Cardiac septum (tissue), 1 donor: ENCODE results near the gene FGF3. TPM values are rescaled to one million over a fixed set of nuclear protein-coding genes. Genes with fewer than 3 reads are reported as not detected.

Experiments
- DNase-seq: peaks from one replicate; pipeline ENCODE4 v3.0.0-alpha.2; 2020; ENCODE audit warnings: low spot score
- intact Hi-C: fragments of 100-400 bp; cut with DNase I; formaldehyde crosslinking; loops from one replicate; pipeline ENCODE4 v1.14.0; 2022
- total RNA-seq: library from RNA; stranded (reverse); fragmentation: NEBNext Ultra II Directional; extraction: Animal tissue kit (Norgen Biotek cat#: 25700); gene quantifications from one replicate; pipeline ENCODE4 v1.2.1, GENCODE V29; 2021
- donor health status: DM: no; HTN: no; CAD: no.

Gene FGF3
- total RNA-seq, 1 donor from 2014 or later = not detected

DNA sequence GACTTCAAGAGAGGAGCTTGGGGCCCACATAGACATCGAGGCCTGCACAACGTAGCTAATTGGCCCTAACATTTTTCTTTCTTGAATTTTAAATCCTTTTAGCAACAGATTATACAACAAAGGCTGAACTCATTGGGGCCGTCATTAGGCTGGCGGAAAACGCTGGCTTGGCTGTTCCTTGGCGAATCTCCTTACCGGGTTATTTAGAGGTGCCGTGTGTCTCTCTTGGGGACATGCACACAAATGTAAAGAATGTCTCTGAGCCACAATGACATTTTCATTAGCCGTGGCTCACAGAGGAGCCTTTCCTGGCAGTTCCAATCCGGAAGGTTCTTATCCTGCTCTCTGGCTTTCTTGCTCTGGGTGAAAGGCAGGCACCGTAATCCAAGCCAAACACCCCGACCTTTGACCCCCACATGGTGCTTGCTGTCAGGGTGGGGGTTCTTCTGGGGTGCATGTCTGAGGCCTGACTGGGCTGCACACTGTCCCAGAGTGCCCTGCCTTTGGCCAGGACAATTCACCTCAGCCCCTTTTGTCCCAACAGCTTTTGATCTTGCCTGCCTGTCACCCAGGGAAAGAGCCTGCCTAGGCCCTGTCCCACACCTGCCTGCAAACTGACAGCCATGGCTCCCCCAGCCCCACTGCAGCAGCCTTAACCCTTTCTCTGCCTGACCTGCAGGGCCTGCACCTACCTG, 9.2 kb upstream of the FGF3 start:
- DNase-seq = no peak
- intact Hi-C loops = no loop called here

DNA sequence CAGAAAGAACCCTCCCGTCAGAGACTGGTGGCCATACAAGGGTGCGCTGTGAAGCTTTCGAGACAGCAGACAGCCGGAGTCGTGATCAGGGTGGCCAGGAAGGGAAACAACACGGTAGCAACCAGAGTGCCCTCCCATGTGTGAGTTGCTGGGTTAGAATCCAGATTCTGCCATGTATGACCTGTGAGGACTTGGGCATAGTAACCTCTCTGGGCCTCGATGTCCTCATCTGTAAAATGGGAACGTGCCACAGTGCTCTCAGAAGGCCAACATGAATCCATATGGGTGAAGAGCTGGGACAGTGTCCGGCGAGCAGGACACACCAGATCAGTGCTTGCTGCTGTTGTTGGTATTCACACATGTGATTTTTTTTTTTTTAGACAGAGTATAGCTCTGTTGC, 7.6 kb upstream of the FGF3 start:
- intact Hi-C loops = no loop called here
- DNase-seq = no peak

DNA sequence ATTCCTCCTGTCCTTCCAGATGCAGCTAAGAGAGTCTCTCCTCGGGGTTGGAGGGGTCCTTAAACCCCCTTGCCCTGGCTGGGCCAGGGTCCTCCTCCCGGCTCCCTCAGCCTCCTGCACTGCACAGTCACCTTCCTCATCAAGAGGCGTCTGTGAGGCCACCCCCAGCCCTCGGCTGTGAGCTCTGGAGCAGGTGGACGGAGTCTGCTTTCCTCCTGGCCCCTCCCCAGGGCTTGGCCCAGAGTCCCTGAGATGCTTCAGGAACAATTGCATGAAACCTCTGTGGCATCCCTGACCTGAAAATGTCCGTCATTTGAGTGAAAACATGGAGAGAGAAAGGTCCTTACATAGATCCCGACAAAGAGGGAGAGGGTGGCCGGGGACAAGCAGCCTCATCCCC, 6.7 kb upstream of the FGF3 start:
- intact Hi-C loops = no loop called here

DNA sequence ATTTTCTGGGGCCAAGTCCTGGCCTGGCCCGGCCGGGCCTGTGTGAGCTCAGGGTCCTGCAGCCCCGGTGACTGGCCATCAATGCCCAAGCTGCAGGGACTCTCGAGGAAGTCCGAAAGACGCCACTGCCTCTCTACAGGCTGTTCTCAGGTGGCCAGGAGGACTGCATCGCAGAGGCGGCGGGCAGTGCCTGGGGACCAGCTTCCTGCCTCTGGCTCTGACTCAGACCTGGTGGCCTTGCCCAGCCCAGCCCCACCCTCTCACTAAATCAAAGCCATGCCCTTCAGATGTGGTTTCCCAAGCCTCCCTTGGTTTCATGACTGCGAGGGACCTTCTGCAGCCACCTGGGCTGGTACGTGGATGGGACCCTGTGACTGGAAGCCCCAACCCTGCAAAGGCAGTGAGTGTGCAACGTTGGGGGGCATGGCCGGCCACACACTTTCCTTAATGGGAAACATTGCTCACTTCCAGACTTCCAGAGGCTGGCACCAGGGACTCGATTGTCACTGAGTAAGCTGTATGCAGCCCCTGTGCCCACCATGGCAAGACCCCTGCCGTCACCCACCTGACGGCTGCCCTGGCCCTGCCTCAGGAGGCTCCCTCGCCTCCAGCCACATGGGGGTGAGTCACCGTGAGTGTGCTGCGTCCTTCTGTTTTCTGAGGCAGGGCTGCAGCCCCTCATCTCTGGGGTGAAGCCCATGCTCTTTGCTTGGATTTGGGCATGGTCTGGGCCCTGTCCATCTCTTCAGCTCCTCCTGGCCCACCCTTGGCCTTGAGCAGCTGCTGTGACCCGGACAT, 6.0 kb upstream of the FGF3 start:
- no peak for DNase-seq
- intact Hi-C loops = no loop called here

More for the DNA sequence above, 6.7 kb upstream of the FGF3 start:
- no peak for DNase-seq

DNA sequence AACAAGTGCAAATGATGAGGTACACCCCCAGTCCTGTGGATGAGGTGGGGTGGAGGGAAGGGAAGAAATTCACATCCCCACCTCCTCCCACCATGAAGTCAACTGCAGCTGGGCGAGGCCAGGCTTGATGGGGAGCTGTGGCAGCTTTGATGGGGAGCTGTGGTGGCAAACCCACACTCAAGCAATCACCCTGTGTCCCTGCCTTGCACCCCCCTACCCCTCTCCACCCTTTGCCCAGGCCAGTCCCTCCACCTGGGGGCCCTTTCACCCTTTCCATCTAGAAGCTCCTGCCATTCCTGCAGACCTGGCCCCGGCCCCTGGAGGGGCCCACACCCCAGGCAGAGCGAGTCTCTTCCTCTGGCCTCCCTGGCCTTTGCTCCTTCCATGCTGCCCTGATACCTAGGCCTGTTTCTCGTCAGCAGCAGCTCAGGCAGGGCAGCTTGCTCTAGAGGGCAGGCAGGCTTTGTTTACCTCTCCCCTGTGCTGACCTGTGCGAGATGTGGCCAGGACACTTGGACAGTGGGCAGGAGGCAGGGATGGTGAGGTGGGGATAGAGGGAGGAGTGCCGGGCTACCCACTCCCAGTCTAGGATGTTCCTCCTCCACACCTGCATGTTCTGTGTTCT, 4.5 kb upstream of the FGF3 start:
- DNase-seq = no peak
- intact Hi-C loops = no loop called here

DNA sequence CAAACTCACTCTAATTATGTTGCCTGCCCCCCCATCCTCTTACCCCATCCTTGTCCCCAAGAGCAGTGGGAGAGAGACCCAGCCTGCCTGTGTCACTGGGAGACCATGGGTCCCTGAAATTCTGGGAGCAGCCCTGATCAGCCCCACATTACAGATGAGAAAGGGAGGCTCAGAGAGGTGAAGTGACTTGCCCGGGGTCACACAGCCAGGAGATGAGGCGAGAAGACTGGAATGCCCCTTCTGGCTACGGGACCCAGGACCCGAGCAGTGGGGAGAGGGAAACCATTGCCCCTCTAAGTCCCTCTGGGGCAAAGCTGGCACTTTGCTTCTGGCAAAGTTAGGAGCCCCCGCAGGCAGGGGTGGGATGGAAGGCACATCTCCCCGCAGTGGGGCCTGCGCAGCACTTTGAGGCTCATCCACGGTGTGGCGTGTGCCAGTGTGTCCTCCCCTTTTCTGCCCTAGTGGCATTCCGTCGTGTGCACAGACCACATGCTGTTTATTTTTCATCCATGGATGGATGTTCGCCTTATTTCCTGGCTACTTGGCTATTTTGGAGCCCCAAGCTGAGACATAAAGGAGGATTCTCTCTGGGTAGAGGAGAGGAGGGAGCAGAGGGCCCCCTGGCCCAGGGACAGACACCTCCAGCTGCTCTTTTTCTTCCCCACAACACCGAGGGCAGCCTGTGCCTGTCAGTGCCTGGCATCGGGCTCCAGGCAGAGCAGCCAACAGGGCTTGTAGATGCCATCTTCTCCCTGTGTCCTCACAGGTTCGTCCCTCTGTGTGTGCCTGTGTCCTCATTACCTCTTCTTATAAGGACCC, 3.7 kb upstream of the FGF3 start:
- intact Hi-C loops = no loop called here
- no peak for DNase-seq

DNA sequence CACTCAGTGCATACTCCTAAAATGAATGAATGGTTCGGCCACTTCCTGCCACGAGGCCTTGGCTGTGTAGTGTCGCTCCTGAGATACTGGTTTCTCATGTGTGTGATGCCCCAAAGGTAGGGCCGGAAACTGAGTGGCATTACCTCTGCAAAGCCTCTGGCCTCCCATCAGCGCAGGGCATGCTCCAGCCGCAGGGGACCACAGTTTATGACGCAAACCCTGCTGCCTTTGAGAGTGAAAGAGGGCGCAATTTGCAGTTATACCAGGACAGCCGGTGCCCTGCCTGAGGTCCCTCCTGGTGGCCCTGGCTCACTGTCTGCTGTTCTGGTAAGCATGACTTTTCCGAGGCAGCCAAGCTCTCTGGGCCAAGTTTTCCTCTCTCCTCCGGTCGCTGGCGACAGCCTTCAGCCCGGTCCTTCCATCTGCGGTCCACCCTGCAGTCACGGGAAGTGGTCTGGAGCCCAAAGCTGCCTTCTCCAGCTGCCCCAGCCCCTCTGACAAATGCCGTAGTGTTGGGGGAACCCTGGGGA, 2.4 kb upstream of the FGF3 start:
- DNase-seq = no peak
- intact Hi-C loops = no loop called here

DNA sequence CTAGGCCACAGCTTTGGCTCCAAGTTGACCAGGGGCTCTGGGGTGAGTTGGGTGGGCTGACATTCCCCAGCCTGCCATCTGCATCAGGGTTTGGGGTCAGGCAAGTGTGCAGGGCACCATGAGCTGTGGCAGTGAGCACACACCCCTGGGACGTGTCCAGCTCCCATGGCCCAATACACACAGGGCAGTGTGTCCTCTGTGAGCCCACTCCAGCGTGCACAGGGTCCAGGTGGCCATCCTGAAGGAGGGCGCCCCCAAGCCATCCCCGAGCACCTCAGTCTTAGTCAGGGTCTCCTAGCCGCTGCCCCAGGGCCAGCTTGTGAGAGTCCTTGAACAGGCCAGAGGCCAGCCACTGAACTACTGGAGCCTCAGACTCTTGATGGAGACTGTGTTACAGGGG, 1.2 kb upstream of the FGF3 start:
- intact Hi-C loops = no loop called here
- no peak for DNase-seq

DNA sequence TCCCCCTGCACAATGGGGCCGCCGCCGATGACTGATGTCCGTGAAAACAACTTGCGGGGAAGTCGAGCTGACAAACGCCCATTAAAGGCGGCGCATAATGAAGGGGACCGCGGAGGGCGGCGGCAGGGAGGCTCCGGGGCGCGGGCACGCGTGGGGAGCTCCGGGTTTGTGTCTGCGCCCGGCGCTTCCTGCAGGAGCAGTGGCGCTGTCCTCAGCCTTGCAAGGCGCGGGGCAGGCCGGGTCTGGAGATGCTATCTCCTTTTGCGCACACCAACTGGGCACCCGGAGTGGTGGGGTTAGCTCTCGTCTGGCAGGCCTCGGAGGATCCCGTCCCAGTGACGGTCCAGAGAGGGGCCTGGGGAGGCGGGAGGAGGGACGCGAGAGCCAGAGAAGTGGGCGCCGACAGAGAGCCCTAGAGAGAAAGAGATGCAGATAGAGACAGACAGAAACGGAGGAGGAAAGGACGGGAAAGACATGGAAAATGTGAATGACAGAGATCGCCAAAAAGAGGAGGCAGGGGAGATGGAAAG, 390 bp upstream of the FGF3 start:
- DNase-seq = no peak
- intact Hi-C loops = no loop called here

DNA sequence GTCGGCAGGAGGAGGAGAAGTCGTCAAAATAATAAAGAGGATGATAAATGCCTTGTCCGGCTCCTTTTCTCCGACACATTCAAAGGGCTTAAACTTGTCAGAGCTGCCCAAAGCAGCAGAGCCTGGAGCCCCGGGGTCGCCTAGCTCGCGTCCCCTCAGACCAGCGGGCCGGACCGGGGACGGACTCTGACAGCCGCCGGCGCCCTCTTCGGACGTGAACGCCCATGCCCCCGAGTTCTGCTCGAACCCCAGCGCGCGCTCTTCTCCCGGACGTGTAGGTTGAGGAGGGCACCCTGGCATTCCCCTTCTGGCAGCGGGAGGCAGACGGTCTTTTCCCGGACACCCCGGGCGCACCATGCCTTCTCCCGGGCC, 999 bp downstream of the FGF3 start:
- no peak for DNase-seq
- intact Hi-C loops = no loop called here

DNA sequence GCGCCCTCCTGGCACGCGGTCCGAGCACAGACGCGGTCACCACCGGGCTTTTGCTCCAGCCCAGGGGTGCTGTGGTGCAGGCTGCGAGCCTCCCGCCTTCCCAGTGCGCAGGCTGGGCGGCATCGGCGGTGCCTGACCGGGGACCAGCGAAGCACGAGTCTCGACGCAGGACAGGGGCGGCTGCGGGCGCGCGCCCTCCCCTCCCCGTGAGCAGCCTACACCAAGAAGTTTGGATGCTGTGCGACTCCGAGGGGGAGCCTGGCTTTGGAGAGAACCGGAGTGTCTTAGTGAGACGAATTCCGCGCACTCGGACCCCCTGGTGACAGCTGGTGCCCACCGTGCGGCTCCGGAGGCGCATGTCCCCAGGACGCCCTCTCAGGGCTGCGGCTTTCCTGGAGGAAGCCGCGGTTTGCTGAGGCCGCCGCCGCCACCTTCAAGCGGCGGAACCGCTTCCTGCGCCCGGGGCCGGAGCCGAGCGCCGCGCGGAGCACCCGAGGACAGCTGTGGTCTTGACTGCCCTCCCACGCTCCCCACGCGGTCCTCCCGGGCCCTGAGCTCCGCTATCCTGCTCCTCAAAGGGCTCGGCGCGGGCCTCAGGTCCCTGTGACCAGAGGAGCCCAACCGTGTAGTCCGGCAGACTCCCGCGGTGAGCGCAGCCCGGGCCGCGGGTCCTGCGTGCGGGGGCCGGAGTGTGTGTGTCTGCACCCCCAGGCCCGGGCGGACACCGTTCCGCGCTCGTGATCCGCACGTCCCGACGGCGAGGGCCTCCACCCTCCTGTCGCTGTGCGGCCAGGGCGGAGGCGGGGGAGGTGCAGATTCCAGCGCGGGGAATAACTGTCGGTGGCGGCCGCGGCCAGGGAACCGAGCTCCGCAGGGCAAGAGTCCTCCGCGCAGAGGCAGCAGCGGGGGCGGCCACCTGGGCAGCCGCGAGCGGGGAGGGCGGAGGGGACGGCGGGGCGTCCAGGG, 1.7 kb downstream of the FGF3 start:
- no peak for DNase-seq

DNA sequence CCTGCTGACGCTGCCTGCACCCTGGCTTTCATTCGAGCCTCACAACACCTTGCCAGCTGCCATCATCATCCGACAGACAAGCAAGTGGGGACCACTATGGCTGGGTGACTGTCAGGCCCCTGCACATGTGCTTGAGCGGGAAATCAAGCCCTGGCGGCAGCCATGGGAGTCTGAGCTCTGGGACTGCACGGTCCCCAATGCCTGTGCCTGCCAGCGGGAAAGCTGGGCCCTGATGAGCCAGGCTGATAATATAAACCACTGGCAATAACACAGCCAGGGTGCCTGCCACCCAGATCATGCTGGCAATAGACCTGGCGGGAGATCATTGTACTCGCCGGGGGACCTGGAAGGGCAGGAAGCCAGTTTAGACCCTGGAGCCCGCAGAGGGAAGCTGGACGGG, 2.5 kb downstream of the FGF3 start:
- intact Hi-C loops = no loop called here

More for the DNA sequence above, 1.7 kb downstream of the FGF3 start:
- intact Hi-C loops = no loop called here

DNA sequence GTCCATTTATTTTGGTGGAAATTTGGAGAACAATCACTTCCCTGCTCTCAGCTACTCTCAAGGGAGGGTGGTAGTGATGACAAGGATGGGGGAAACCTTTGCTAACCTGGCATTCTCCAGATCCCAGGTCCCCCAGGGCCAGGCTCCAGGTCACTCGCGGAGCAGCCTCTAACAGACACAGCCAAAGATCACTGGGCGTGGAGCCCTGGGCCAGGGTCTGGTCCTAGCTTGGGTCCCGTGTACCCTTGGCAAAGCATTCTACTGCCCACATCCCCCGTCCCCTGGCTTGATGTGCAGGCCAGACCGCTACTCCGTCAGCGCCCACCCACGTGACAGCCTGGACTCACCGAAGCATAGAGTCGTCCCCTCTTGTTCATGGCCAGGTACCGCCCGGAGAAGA, 3.2 kb downstream of the FGF3 start:
- intact Hi-C loops = no loop called here
- DNase-seq = no peak

More for the DNA sequence above, 2.5 kb downstream of the FGF3 start:
- DNase-seq = no peak

DNA sequence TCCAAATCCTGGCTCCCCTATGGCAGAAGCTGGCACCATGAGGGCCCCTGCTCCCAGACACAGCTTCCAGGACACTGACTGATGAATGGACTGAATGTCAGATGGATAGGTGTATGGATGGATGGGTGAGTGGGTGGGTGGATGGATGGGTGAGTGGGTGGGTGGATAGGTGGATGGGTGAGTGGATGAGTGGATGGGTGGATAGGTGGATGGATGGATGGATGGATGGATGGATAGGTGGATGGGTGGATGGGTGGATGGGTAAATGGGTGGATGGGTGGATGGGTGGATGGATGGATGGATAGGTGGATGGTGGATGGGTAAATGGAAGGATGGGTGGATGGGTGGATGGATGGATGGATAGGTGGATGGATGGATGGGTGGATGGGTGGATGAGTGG, 4.3 kb downstream of the FGF3 start:
- intact Hi-C loops = no loop called here
- no peak for DNase-seq

DNA sequence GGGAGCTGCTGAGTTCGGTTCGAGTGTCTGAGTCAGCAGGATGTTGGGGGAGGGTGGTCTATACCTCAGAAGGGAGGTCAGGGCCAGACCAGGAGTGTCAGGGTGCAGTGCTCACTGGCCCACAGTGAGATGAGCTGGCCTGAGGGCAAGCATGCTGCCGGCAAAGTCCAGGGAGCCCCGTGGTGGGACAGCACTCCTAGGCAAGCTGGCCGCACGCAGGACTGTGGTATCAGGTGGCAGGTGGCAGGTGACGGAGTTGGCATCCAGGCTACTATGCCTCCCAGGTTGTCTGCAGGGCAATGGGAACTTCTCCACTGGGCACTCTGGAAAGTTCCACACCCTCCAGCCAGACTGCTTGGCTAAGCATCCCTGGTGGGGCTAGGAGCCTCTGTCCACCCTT, 4.8 kb downstream of the FGF3 start:
- no peak for DNase-seq
- intact Hi-C loops = no loop called here

DNA sequence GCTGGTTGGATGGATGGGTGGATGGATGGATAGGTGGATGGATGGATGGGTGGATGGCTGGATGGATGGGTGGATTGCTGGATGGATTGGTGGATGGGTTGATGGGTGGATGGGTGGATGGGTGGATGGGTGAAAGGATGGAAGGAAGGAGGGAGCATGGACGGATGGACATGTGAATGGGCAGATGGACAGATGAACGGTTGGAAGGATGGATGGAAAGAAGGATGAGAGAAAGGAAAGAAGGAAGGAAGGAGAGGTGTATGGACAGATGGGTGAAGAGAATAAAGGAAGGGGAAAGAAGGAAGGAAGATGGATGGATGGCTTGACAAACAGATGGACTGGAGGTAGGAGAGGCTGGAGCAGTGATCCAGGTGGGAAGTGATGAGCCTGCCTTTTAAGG, 5.4 kb downstream of the FGF3 start:
- no peak for DNase-seq
- intact Hi-C loops = no loop called here

DNA sequence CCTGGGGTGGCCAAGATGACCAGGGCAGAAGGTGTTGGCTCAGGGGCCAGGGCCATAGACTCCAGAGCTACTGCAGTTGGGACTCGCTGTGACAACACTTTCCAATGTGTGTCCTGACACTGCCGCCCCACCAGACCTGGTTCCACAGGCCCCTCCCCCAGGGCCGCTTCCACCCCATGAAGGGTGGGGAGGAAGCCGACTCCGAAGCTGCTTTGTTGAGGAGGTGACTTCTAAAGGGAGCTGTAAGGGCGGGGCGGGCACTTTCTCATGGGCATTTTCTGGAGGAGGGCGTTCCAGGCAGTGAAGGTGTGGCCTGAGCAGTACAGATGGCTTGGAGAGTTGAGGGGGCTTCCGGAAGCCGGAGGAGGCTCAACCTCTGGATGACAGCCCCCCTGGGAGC, 6.3 kb downstream of the FGF3 start:
- intact Hi-C loops = no loop called here
- no peak for DNase-seq

DNA sequence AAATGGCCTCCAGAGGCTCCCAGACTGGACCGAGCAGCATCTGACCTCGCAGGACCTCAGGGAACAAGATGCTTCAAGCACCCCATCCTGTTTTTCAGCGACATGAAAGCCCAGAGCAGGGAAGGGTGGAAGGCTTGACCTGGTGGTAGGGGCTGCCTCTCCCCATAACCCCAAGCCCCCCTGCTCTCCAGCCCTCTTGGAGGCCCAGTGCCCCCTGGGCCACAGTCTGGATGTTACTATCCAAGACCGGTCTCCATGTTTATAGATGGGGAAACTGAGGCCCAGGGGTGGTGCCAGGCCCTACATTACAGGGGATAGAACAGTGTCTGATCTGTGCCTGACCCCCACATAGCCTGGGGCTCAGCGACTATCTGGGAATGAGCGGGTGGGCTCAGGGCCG, 7.0 kb downstream of the FGF3 start:
- DNase-seq = no peak
- intact Hi-C loops = no loop called here

DNA sequence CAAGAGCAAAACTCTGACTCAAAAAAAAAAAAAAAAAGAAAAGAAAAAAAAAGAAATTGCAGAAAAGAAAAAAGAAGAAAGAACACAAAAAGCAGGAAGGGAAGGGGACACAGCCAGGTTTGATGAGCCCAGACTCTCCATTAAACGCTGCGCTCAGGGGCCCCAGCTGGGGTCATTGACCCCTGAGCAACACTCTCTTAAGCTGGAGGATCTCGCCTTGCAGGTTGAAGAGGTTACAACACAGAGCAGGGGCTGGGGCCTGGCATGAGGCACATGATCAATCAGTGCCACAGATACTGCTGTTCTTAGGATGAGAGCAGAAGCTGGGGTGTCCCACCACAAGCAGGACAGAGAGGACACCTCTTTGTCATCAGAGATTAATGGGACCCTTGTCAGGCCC, 7.8 kb downstream of the FGF3 start:
- intact Hi-C loops = no loop called here
- DNase-seq = no peak
